Measurements from ENCODE around the gene SPNS2.

GRCh38 chr17:4579678-4580077 lies 81.0 kb downstream of the SPNS2 start:
- TF ChIP-seq, protein P1, sequence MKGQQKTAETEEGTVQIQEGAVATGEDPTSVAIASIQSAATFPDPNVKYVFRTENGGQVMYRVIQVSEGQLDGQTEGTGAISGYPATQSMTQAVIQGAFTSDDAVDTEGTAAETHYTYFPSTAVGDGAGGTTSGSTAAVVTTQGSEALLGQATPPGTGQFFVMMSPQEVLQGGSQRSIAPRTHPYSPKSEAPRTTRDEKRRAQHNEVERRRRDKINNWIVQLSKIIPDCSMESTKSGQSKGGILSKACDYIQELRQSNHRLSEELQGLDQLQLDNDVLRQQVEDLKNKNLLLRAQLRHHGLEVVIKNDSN (IDR thresholded peaks at IDR 0.05; ENCODE audit: borderline replicate concordance, low read depth): no peak
- TF ChIP-seq TAF1 (IDR thresholded peaks at IDR 0.05; ENCODE audit: borderline replicate concordance, low read depth, low read length): no peak
- no peak for TF ChIP-seq CTCF (IDR thresholded peaks at IDR 0.05)
- TF ChIP-seq FOSL2 (IDR thresholded peaks at IDR 0.05; ENCODE audit: borderline replicate concordance, low read depth): no peak
- TF ChIP-seq SMC3 (IDR thresholded peaks at IDR 0.05; ENCODE audit: low read depth, low read length): no peak
- no peak for TF ChIP-seq TCF12 (IDR thresholded peaks at IDR 0.05)
- TF ChIP-seq FOXJ3 (CRISPR knock-in tag; IDR thresholded peaks at IDR 0.05): no peak
- no peak for TF ChIP-seq EP300 (IDR thresholded peaks at IDR 0.05; ENCODE audit: borderline replicate concordance in 1 of 2, low read depth in 1 of 2, low read length in 1 of 2)
- TF ChIP-seq, protein P2, sequence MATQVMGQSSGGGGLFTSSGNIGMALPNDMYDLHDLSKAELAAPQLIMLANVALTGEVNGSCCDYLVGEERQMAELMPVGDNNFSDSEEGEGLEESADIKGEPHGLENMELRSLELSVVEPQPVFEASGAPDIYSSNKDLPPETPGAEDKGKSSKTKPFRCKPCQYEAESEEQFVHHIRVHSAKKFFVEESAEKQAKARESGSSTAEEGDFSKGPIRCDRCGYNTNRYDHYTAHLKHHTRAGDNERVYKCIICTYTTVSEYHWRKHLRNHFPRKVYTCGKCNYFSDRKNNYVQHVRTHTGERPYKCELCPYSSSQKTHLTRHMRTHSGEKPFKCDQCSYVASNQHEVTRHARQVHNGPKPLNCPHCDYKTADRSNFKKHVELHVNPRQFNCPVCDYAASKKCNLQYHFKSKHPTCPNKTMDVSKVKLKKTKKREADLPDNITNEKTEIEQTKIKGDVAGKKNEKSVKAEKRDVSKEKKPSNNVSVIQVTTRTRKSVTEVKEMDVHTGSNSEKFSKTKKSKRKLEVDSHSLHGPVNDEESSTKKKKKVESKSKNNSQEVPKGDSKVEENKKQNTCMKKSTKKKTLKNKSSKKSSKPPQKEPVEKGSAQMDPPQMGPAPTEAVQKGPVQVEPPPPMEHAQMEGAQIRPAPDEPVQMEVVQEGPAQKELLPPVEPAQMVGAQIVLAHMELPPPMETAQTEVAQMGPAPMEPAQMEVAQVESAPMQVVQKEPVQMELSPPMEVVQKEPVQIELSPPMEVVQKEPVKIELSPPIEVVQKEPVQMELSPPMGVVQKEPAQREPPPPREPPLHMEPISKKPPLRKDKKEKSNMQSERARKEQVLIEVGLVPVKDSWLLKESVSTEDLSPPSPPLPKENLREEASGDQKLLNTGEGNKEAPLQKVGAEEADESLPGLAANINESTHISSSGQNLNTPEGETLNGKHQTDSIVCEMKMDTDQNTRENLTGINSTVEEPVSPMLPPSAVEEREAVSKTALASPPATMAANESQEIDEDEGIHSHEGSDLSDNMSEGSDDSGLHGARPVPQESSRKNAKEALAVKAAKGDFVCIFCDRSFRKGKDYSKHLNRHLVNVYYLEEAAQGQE (IDR thresholded peaks at IDR 0.05; ENCODE audit: low read depth, low read length): no peak
- no peak for TF ChIP-seq EZH2phosphoT487 (IDR thresholded peaks at IDR 0.05; ENCODE audit: borderline replicate concordance, low read depth)
- TF ChIP-seq ELF1 (IDR thresholded peaks at IDR 0.05): no peak
- TF ChIP-seq NRF1 (IDR thresholded peaks at IDR 0.05; ENCODE audit: low read depth, low read length): no peak
- no peak for TF ChIP-seq RXRA (IDR thresholded peaks at IDR 0.05; ENCODE audit: borderline replicate concordance, low read depth)
- no peak for TF ChIP-seq SIN3A (IDR thresholded peaks at IDR 0.05; ENCODE audit: borderline replicate concordance, low read depth, low read length)

Data from SK-N-SH (cell line).